Stimulated activated CD4-positive, alpha-beta T cell treated with anti-CD3 and anti-CD28 coated beads, Interleukin-15, amount 100 ng/mL, for 1 hour (primary cell): ENCODE measurements around the gene MPP1.

Experiments
- DNase-seq, 2 donors: peaks; one replicate each; pipeline ENCODE4 v3.0.0-alpha.2; 2020; ENCODE audit warnings: low read depth in 1 of 2, low spot score in 1 of 2

Gene MPP1

GRCh38 chrX:154775419-154776349, 29.6 kb downstream of the MPP1 start:
- no peak for DNase-seq

GRCh38 chrX:154774622-154775021, 30.7 kb downstream of the MPP1 start:
- DNase-seq, result no peak

- peak; percentile 87 to 91 for DNase-seq
Measured at GRCh38 chrX:154762537-154763296, 42.6 kb downstream of the MPP1 start, which contains the start of gene DKC1. Gene DKC1 (plus strand): TSS chrX:154762864. CDS start chrX:154762966, 102 bp downstream.

DNA sequence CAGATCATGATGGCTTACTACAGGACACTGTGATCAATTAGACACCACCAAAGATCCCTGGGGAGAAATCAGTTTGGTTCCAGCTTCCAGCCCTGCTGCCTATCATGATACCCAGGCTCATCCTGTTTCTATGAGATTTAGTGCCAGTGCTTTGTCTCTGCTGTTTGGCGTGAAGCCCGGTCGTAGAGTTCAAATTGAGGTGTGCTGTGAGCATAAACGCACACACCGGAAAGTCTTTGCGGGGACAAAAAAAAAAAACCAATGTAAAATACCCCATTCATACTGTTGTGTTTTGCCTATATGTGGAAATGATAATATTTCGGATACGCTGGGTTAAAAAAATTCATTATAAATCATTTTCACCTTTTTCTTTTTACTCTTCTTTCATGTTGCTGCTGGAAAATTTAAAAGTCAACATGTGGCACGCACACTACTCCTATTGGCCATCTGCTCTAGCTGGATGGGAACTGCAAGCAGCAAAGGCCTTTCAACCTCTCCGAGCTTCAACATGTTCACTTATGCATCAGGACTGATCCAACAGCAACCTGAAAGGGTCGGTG, 43.2 kb downstream of the MPP1 start:
- no peak for DNase-seq

DNA sequence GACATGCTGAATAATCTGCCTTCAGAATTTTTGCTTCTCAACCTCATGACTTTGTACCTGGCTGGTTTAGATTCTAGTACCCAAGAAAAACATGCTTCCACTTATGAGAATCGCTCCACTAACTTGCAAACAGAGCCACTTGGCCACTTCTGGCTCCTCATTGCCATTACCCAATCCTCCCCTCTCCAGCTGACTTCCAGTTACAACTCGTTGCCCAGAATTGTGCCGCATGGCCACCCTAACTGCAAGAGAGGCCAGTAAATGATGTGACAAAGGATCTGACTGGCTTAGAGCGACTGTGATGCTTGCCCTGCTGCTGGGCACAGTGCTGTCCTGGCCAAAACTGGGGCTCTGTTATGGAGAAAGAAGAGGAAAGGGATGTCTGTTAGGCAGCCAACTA, 46.6 kb downstream of the MPP1 start:
- DNase-seq, result no peak

DNA sequence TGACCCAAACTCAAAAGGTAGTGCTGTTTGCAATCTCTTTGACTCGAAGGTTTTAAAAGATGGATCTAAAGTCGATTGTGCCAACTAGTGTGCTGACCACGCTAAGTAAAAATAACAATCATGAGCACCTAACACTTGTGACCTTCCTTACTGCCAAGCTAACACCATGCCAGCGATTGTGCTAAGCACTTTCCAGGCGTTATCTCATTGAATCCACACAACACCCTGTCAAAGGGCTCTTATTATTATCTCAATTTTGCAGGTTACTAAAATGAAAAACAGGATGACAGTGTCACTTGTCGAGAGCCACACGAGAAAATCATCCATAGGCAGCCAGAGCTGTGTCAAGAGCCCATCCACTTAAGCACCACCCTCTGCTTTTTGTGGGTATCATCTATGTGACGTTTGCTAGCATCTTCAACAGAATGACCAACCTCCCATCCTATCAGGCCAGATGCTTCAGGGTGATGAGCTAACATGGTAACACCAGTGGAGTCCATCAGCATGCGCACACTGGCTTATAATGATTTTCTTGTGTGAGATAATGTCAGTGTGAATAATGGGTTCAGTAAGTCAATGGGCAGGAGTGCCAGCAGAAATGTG, 53.5 kb downstream of the MPP1 start:
- DNase-seq, result no peak

DNA sequence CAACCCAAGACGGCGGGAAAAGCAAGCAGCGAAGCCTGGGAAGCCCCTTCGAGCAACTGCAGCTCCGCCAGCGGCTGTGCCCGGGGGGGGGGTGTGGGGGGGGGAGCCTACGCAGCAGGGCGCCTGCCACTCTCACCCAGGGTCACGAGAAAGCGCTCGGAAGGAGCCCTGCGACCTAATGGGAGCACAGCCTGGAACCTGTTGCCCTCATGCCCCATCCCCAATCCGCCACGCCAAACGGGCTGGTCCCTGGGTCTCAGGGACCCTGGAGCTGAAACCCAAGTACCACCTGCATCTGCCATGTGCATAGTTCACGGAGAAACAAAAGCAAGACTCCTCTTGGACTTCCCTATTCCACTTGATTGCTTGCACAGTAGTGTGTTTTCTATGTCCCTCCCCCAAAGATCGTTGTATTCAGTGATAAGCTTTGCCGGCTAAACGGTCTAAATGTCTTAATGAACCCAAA, 54.0 kb downstream of the MPP1 start:
- no peak for DNase-seq

- no peak for DNase-seq
Measured at GRCh38 chrX:154750301-154751202, 54.7 kb downstream of the MPP1 start, which contains the start of gene GAB3. Gene GAB3 (minus strand): TSS chrX:154751077. CDS start chrX:154751025, 52 bp downstream.

DNA sequence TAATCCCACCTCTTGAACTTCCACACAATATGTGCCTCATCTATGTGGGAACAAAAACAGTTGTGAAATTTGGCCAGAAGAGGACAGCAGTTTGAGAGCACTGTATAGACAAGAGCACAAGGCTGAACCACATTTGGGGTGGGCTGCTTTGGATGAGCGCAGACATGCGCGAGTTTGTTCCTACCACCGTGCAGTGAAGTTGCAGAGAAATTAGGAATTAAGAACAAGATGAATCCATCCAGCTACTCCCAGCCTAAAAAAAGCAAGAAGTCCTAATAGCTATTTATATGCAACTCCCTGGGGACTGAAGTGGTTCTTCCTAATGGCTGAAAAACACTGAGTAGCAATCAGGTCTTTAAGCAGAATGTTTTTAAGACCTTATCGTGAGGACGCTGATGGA, 55.4 kb downstream of the MPP1 start:
- DNase-seq, result no peak

- DNase-seq, result no peak
Measured at GRCh38 chrX:154748712-154749339, 56.5 kb downstream of the MPP1 start.

DNA sequence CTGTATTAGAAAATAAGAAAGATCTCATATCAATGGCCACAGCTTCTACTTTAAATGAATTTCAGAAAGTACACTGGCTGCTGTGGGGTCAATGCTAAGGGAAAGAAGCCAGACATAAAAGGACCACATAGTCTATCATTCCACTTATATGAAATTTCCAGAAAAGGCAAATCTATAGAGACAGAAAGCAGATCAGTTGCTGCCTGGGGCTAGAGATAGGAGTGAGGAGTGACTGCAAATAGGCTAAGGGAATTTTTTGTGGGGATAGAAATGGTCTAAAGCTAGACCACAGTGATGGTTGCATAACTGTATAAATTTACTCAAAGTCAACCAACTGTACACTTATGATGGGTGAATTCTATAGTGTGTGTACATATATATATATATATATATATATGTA, 62.7 kb downstream of the MPP1 start:
- no peak for DNase-seq

GRCh38 chrX:154739952-154740465, 65.3 kb downstream of the MPP1 start:
- no peak for DNase-seq

DNA sequence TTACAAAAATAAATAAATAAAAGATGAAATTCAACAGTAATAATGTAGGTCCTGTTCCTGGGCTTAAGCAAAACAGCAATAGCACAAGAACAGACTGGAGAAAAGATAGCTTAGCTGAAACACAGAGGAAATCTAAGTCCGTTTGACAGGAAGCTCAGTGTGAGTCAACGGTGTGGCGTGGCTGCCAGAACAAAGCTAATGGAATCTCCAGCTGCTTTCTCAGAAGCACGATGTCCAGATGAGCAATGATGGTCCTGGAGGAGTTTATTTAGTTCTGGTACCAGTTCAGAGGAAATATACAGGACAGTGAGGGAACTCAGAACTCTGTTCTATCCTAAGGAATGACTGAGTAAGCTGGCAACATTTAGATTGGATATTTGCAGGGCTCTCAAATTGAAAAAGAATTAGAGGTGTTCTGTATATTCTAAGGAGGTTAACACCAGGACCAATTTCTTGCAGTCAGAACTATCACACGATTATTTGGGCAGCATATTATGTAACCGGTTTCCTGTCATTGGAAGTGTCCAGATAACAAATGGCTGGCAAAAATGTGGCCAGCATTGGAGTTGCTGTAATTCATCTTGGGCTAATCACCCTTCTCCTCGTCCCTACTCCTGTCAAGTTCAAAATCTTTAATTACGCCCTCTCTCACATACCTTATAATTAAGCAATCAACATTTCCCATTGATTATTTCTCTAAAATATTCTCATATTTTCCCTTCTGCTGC, 67.1 kb downstream of the MPP1 start:
- DNase-seq, result no peak

DNA sequence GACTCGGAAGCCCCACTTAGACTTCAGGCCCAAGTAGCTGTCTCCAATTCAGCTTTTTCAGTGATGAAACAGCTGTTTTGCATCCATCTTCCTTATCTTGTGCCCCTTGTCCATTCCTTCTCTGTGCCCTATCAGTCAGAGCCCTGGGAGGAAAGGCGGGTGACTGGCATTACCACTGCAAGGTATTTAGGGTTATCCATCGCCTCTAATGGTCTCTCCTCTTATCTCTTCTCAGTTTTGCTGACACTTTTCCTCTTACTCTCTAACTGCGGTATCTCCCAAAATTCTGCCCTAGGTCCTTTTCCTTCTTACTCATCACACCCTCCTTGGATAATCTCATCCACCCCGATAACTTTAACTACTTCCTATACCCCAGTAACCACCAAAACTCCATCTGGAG, 68.1 kb downstream of the MPP1 start:
- DNase-seq, result no peak

- DNase-seq, result no peak
Measured at GRCh38 chrX:154735695-154736393, 69.4 kb downstream of the MPP1 start.

DNA sequence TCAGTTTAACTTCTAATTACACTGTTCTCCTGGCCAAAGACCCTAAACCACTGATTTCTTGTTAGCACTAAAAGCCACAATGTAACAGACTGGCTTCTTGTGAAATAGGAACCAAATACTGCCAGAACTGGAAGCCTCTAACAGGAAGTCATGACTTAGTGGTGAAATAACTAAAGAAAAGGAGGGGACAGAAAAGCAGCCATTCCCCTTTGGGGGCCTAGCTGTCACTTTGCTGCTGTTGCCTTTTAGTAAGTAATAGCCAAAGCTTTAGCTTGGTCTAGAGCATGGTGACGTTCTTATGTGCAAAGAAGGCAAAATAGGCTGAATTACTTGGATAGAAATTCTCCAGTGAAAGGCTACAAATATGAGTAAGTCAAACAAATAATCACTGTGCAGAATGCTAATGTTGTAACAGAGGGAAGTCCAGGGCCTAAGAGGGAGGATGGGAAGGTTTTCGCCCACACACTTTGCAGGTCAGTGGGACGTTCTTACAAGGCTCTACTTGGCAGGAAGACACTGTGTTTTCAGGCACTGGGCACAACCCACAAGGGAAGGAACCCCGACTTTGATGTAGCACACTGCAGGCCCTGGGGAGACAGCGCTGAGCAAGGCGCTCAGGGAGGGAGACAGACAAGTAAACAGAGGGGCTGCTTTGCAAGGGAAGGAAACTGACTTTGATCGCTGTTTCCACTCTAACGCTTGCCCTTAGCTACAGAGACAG, 71.1 kb downstream of the MPP1 start:
- no peak for DNase-seq

GRCh38 chrX:154733066-154733425, 72.2 kb downstream of the MPP1 start:
- no peak for DNase-seq
